IMR-90 (cell line): ENCODE measurements around the gene UMOD.

Source experiments
- BHLHE40 ChIP-seq: fragments of 150-350 bp; IDR thresholded peaks from 2 replicates; pipeline ENCODE4 v1.6.1; 2016; ENCODE audit warnings: mild to moderate bottlenecking, low read depth, low read length
- CEBPB ChIP-seq: IDR thresholded peaks from 2 replicates; pipeline ENCODE4 v1.6.1; 2012; ENCODE audit warnings: low read depth, low read length, improper control_type of control experiment
- ELK1 ChIP-seq: fragments of 150-350 bp; IDR thresholded peaks from 2 replicates; pipeline ENCODE4 v1.6.1; 2016; ENCODE audit warnings: low read depth, mild to moderate bottlenecking, low read length, moderate library complexity, borderline replicate concordance
- FOS ChIP-seq: fragments of 150-350 bp; IDR thresholded peaks from 2 replicates; pipeline ENCODE4 v1.6.1; 2016; ENCODE audit warnings: low read depth, low read length
- MAFK ChIP-seq: IDR thresholded peaks from 2 replicates; pipeline ENCODE4 v1.6.1; 2012; ENCODE audit warnings: low read depth, low read length, improper control_type of control experiment
- MXI1 ChIP-seq: IDR thresholded peaks from 2 replicates; pipeline ENCODE4 v1.6.1; 2012; ENCODE audit warnings: low read depth, mild to moderate bottlenecking, low read length, moderate library complexity, borderline replicate concordance
- POLR2A ChIP-seq: IDR thresholded peaks from 2 replicates; pipeline ENCODE4 v1.6.1; 2012; ENCODE audit warnings: mild to moderate bottlenecking, low read depth, low read length
- RAD21 ChIP-seq: IDR thresholded peaks from 2 replicates; pipeline ENCODE4 v1.6.1; 2012; ENCODE audit warnings: low read length, improper control_type of control experiment
- RCOR1 ChIP-seq: IDR thresholded peaks from 2 replicates; pipeline ENCODE4 v1.6.1; 2012; ENCODE audit warnings: mild to moderate bottlenecking, low read length, improper control_type of control experiment; ENCODE audit not compliant: insufficient replicate concordance
- RFX5 ChIP-seq: IDR thresholded peaks from 2 replicates; pipeline ENCODE4 v1.8.0; 2012; ENCODE audit warnings: low read depth, mild to moderate bottlenecking, low read length, moderate library complexity
- SMC3 ChIP-seq: fragments of 150-350 bp; IDR thresholded peaks from 2 replicates; pipeline ENCODE4 v1.6.1; 2016; ENCODE audit warnings: low read depth, mild to moderate bottlenecking, antibody characterized with exemption, low read length, moderate library complexity
- USF2 ChIP-seq: fragments of 150-350 bp; IDR thresholded peaks from 2 replicates; pipeline ENCODE4 v1.6.1; 2017; ENCODE audit warnings: mild to moderate bottlenecking, antibody characterized with exemption, low read length, low read depth
- TF ChIP-seq, protein P1 (sequence below): conservative IDR thresholded peaks from 2 replicates; pipeline ENCODE4 v1.5.1; 2012; ENCODE audit warnings: mild to moderate bottlenecking, low read depth, low read length, improper control_type of control experiment

DNA sequence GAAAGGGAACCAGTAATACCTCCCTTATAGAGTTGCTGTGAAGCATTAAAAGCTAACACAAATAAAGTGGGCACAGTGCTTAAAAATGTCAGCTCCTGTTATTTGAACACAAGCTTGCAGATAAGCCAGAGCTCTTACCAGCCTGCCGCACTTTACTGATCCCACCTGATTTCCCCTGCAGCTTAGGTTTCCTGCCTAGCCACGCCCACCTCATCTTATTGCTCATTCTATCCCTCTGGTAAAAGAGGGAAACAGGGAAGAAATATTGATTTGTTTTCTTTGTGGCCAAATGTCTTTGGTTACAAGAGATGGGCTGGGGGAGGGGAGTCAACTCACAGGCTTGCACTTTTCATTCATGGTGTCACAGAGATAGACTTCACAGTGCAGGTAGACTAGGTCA, 15.6 kb downstream of the UMOD start:
- TF ChIP-seq RFX5: no peak
- TF ChIP-seq, protein P1, sequence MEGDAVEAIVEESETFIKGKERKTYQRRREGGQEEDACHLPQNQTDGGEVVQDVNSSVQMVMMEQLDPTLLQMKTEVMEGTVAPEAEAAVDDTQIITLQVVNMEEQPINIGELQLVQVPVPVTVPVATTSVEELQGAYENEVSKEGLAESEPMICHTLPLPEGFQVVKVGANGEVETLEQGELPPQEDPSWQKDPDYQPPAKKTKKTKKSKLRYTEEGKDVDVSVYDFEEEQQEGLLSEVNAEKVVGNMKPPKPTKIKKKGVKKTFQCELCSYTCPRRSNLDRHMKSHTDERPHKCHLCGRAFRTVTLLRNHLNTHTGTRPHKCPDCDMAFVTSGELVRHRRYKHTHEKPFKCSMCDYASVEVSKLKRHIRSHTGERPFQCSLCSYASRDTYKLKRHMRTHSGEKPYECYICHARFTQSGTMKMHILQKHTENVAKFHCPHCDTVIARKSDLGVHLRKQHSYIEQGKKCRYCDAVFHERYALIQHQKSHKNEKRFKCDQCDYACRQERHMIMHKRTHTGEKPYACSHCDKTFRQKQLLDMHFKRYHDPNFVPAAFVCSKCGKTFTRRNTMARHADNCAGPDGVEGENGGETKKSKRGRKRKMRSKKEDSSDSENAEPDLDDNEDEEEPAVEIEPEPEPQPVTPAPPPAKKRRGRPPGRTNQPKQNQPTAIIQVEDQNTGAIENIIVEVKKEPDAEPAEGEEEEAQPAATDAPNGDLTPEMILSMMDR: no peak
- TF ChIP-seq RCOR1: no peak
- TF ChIP-seq USF2: no peak
- no peak for TF ChIP-seq RAD21
- TF ChIP-seq BHLHE40: no peak
- no peak for TF ChIP-seq POLR2A
- no peak for TF ChIP-seq MXI1
- TF ChIP-seq CEBPB: no peak
- TF ChIP-seq SMC3: no peak
- TF ChIP-seq ELK1: no peak
- no peak for TF ChIP-seq FOS
- no peak for TF ChIP-seq MAFK
